Breast epithelium (tissue), 4 donors: Measurements from ENCODE around the gene ACTRT1. TPM values are rescaled to one million over a fixed set of nuclear protein-coding genes. Genes with fewer than 3 reads are reported as not detected.

ENCODE experiments used
- DNase-seq, 2 donors: peaks; one replicate each; pipeline ENCODE4 v3.0.0-alpha.2; 2019; ENCODE audit warnings: low spot score in 2 of 2
- H3K27ac ChIP-seq, 2 donors: fragments of 200-600 bp; sonication (generic) in 1 of 2; one replicate each; pipeline ENCODE4 v1.5.1; 2016 to 2019; ENCODE audit warnings: mild to moderate bottlenecking in 1 of 2
- H3K27me3 ChIP-seq, 2 donors: fragments of 200-600 bp; sonication (generic) in 1 of 2; one replicate each; pipeline versions ENCODE4 v1.5.1 to v1.6.0; 2017 to 2019; ENCODE audit warnings: control low read depth in 1 of 2, mild to moderate bottlenecking in 1 of 2
- H3K36me3 ChIP-seq: fragments of 200-600 bp; one replicate; pipeline ENCODE4 v1.5.1; 2019
- H3K4me1 ChIP-seq, 2 donors: fragments of 200-600 bp; sonication (generic); one replicate each; pipeline ENCODE4 v1.5.1; 2016 to 2019; ENCODE audit warnings: control low read depth in 1 of 2
- H3K4me3 ChIP-seq, 3 donors: fragments of 200-600 bp; sonication (generic); 1 replicate in 2 of 3; 2 replicates in 1 of 3; pipeline ENCODE4 v1.5.1; 2016 to 2019; ENCODE audit warnings: mild to moderate bottlenecking in 3 of 3, moderate library complexity in 2 of 3
- H3K9me3 ChIP-seq, 2 donors: fragments of 200-600 bp; sonication (generic) in 1 of 2; one replicate each; pipeline ENCODE4 v1.5.1; 2016 to 2019; ENCODE audit warnings: control low read depth in 1 of 2
- POLR2A ChIP-seq: fragments of 450-650 bp; IDR thresholded peaks from one replicate; pipeline ENCODE4 v1.6.1; 2016; ENCODE audit warnings: antibody characterized with exemption, mild to moderate bottlenecking, moderate library complexity
- POLR2AphosphoS5 ChIP-seq, 3 donors: sonication (generic); formaldehyde crosslinking; IDR thresholded peaks; one replicate each; pipeline ENCODE4 v1.6.1; 2017; ENCODE audit warnings: antibody characterized with exemption in 3 of 3
- intact Hi-C: fragments of 100-400 bp; cut with DNase I; formaldehyde crosslinking; loops from one replicate; pipeline ENCODE4 v1.15.1; 2023; ENCODE audit warnings: low total_unique reads
- total RNA-seq, 3 donors: library from RNA; depleted of rRNA; stranded (reverse); fragments of >200 nt; gene quantifications; one replicate each; pipeline ENCODE4 v1.1.0, GENCODE V29; 2016
- TF ChIP-seq, protein P1 (sequence below), 3 donors: fragments of 450-650 bp; IDR thresholded peaks; one replicate each; pipeline ENCODE4 v1.5.1; 2016 to 2017; ENCODE audit warnings: antibody characterized with exemption in 3 of 3, mild to moderate bottlenecking in 3 of 3, moderate library complexity in 3 of 3

ACTRT1 gene
- total RNA-seq: not detected

DNA sequence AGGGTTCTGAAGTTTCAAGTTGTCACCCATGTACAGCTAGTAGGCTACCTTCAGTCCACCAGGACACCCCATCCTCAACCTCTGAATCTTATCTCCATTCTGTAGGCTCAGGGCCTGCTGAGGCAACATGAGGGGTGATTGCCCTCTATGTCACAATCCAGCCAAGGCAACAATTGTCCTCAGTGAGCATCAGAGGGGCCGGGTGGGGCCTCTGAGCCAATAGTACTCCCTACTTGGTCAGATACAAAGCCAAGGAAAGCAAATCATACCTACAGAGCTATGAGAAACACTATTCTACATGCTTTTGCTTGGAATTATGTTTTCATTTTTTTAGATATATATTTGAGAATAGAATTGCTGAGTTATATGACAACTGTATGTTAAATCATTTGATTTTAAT, at the start of gene ACTRT1:
ACTRT1 (minus strand) TSS at position 101 of the 400 bp plus-strand sequence. CDS start 197 bp downstream, outside the sequence.
- H3K27me3 ChIP-seq: no peaks in the 10 kb centered on the region
- intact Hi-C loops: no loop called here
- H3K4me1 ChIP-seq: no peaks in the 10 kb centered on the region
- H3K36me3 ChIP-seq: no peaks in the 10 kb centered on the region
- no peak for TF ChIP-seq POLR2A
- H3K9me3 ChIP-seq: no peaks in the 10 kb centered on the region
- no peak for DNase-seq
- no peak within 1 kb of the TSS for H3K4me3 ChIP-seq
- H3K27ac ChIP-seq: no peak within 1 kb of the TSS

DNA sequence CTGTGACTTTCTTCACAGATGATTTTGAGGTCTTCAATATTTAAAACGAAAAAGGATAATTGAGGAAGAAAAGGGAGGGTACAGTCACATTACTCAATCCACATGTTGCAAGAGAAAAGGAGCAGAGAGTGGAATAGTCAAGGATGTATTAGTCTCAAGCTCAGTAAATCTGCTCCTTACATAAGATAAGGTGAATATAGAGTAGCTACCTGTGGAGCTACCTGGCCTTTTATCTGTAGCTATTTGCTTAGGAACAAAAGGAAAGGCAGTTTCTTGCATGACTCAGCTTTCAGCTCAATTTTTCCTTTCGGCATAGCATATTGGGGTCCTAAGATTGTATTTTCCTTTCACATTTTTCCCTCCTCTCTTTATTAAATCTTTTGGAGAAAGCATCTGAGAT, 26.3 kb upstream of the ACTRT1 start:
- Histone ChIP-seq H3K4me1 (no peaks in the 10 kb centered on the region), H3K4me3 (no peak overlapping the region), H3K27me3 (no peaks in the 10 kb centered on the region), H3K9me3 (no peaks in the 10 kb centered on the region), H3K36me3 (no peaks in the 10 kb centered on the region), H3K27ac (no peak overlapping the region)
- DNase-seq: no peak
- TF ChIP-seq, protein P1, sequence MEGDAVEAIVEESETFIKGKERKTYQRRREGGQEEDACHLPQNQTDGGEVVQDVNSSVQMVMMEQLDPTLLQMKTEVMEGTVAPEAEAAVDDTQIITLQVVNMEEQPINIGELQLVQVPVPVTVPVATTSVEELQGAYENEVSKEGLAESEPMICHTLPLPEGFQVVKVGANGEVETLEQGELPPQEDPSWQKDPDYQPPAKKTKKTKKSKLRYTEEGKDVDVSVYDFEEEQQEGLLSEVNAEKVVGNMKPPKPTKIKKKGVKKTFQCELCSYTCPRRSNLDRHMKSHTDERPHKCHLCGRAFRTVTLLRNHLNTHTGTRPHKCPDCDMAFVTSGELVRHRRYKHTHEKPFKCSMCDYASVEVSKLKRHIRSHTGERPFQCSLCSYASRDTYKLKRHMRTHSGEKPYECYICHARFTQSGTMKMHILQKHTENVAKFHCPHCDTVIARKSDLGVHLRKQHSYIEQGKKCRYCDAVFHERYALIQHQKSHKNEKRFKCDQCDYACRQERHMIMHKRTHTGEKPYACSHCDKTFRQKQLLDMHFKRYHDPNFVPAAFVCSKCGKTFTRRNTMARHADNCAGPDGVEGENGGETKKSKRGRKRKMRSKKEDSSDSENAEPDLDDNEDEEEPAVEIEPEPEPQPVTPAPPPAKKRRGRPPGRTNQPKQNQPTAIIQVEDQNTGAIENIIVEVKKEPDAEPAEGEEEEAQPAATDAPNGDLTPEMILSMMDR (IDR thresholded peaks at IDR 0.05): no peak
- no peak for TF ChIP-seq POLR2A
- TF ChIP-seq POLR2AphosphoS5 (IDR thresholded peaks at IDR 0.05): no peak
- intact Hi-C loops: no loop called here

DNA sequence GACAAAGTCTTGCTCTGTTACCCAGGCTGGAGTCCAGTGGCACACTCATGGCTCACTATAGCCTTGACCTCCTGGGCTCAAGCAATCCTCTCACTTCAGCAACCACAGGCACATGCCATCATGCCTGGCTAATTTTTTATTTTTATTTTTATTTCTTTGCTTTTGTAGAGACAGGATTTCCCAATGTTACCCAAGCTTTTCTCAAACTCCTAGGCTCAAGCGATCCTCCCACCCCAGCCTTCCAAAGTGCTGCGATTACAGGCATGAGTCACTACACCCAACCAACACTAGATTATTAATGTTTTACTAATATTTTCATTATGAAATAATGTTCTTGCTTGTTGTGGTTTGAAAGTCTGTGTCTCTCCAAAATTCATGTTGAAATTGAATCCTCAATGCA, 5.2 kb upstream of the ACTRT1 start:
- Histone ChIP-seq H3K4me1 (no peaks in the 10 kb centered on the region), H3K36me3 (no peaks in the 10 kb centered on the region), H3K4me3 (no peak overlapping the region), H3K9me3 (no peaks in the 10 kb centered on the region), H3K27ac (no peak overlapping the region), H3K27me3 (no peaks in the 10 kb centered on the region)
- intact Hi-C loops: no loop called here
- no peak for TF ChIP-seq POLR2AphosphoS5 (IDR thresholded peaks at IDR 0.05)
- no peak for DNase-seq

DNA sequence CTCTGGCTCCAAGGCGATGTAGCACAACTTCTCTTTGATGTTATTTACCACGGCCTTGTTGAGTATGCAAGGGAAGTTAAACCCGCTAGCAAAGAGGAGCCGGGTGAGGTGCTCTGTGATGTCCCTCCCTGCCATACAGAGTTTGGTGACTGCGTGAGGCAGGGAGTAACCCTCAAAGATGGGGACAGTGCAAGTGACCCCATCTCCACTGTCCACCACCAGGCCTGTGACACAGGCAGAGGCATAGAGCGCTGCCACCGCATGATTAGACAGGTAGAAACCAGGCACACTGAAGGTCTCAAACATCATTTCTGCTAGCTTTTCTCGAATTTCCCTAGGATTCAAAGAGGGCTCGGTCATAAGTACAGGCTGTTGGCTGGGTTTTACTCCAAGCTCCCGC, 677 bp downstream of the ACTRT1 start:
- no peaks in the 10 kb centered on the region for H3K27me3 ChIP-seq
- H3K4me1 ChIP-seq: no peaks in the 10 kb centered on the region
- no peak overlapping the region for H3K4me3 ChIP-seq
- no peak overlapping the region for H3K27ac ChIP-seq
- TF ChIP-seq POLR2A (no peak), POLR2AphosphoS5 (IDR thresholded peaks at IDR 0.05) (no peak)
- TF ChIP-seq, protein P1 (IDR thresholded peaks at IDR 0.05): no peak
- H3K9me3 ChIP-seq: no peaks in the 10 kb centered on the region
- no peaks in the 10 kb centered on the region for H3K36me3 ChIP-seq
- intact Hi-C loops: no loop called here
- no peak for DNase-seq

DNA sequence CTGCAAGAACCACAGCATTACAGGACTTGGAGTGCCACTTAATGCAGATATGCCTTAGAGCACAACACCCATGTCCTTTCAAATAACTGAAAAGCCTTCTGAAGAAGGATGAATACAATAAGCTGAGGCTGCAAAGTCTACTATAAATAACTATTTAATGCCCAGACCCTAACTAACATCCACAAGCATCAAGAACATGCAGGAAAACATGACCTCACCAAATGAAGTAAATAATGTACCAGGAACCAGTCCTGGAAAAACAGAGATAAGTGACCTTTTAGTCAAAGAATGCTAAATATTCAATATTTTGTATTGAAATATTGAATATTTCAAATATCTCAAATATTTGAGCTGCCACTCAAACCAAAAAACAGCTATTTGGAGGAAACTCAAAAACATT, 16.9 kb downstream of the ACTRT1 start:
- Histone ChIP-seq H3K27ac (no peak overlapping the region), H3K9me3 (no peaks in the 10 kb centered on the region), H3K27me3 (no peaks in the 10 kb centered on the region), H3K36me3 (no peaks in the 10 kb centered on the region), H3K4me1 (no peaks in the 10 kb centered on the region), H3K4me3 (no peak overlapping the region)
- DNase-seq: no peak
- intact Hi-C loops: no loop called here
- TF ChIP-seq POLR2AphosphoS5 (IDR thresholded peaks at IDR 0.05): no peak
- TF ChIP-seq, protein P1 (IDR thresholded peaks at IDR 0.05): no peak
- no peak for TF ChIP-seq POLR2A

DNA sequence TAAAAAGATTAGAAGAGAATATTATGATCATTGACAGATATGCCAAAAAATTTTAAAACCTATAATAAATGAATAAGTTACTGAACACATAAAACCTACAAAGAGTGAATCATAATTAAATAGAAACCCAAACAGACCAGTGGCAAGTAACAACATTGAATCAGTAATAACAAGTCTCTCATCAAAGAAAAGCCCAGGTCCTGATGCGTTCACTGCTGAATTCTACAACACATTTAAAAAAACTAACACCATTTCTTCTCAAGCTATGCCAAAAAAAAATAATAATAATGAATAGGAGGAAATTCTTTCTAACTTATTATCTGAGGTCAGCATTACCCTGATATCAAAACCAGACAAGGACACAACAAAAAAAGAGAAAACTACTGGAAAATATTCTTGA, 30.6 kb downstream of the ACTRT1 start:
- Histone ChIP-seq H3K4me1 (no peaks in the 10 kb centered on the region), H3K9me3 (no peaks in the 10 kb centered on the region), H3K36me3 (no peaks in the 10 kb centered on the region), H3K4me3 (no peak overlapping the region), H3K27ac (no peak overlapping the region), H3K27me3 (no peaks in the 10 kb centered on the region)
- intact Hi-C loops: no loop called here
- TF ChIP-seq POLR2AphosphoS5 (IDR thresholded peaks at IDR 0.05) (no peak), POLR2A (no peak)
- TF ChIP-seq, protein P1 (IDR thresholded peaks at IDR 0.05): no peak
- no peak for DNase-seq
